Measurements from ENCODE around the gene VPS16. TPM values are rescaled to one million over a fixed set of nuclear protein-coding genes. Genes with fewer than 3 reads are reported as not detected.

VPS16 gene
- total and polyA plus RNA-seq, 12 donors, result 24.8 to 115 (median 34.8) TPM

DNA sequence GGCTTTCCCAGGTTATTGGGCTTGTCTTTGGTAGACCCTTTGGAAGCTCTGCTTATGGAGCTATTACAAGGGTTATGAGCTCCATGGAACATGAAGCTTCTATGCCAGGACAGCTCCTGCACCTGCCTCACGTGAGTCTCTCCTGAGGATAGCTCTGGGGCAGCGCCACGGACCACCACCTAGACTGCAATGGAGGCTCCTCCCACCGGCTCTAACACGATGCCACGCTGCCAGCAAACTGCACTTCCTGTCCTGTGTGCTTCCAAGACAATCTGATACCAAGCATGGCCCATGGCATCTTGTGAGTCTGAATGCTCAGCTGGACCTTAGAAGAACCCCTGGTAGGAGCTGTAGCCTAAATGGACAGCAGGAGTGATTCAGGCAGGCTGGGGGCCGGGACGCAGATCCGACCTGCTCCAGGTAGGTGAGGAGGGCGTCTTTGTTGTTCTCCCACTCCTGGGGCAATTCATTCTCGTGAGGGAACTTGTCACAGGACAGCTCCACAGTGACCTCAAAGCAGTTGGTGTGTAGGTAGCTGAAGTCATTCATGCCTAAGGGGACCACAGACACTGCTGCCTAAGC is 45.6 kb upstream of the VPS16 start:
- Histone ChIP-seq H3K27me3 (peaks cover 16% of the 10 kb centered on the region), H3K4me1 (replicated peaks in 1 of 2) (no peaks in the 10 kb centered on the region), H3K27ac (no peak overlapping the region), H3K9me3 (replicated peaks in 1 of 3) (no peaks in the 10 kb centered on the region), H3K4me3 (no peak overlapping the region), H3K36me3 (replicated peaks in 1 of 2) (no peaks in the 10 kb centered on the region)
- 65 to 87% (median 82%) methylated on average over 2 to 11 of the region's 11 CpGs for WGBS, 4 donors
- intact Hi-C loops (cut with DNase I), result no loop called here
- TF ChIP-seq, protein P1, sequence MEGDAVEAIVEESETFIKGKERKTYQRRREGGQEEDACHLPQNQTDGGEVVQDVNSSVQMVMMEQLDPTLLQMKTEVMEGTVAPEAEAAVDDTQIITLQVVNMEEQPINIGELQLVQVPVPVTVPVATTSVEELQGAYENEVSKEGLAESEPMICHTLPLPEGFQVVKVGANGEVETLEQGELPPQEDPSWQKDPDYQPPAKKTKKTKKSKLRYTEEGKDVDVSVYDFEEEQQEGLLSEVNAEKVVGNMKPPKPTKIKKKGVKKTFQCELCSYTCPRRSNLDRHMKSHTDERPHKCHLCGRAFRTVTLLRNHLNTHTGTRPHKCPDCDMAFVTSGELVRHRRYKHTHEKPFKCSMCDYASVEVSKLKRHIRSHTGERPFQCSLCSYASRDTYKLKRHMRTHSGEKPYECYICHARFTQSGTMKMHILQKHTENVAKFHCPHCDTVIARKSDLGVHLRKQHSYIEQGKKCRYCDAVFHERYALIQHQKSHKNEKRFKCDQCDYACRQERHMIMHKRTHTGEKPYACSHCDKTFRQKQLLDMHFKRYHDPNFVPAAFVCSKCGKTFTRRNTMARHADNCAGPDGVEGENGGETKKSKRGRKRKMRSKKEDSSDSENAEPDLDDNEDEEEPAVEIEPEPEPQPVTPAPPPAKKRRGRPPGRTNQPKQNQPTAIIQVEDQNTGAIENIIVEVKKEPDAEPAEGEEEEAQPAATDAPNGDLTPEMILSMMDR (IDR thresholded peaks at IDR 0.05), result no peak
- no peak for TF ChIP-seq POLR2A (IDR thresholded peaks at IDR 0.05)
- DNase-seq, result no peak

DNA sequence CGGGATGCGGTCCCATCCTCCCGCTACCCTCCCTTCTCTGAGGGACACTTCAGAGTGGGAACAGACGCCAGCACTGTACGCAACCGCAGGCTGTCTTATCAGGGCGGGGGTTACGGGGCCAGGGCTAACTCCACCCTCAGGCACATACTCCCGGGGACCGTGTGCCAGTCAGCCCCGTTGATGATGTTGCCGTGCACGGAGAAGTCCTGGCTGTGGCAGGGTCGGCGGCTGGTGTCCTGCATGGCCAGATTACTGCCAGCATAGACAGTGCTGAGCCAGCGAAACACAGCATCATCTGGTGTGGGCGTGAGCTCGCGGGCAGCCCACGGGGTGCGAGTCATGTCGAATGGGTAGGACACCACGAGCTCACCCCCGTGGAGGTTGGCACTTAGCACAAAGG is 45.1 kb upstream of the VPS16 start:
- intact Hi-C loops (cut with DNase I), result no loop called here
- Histone ChIP-seq H3K27ac (no peak overlapping the region), H3K36me3 (replicated peaks in 1 of 2) (no peaks in the 10 kb centered on the region), H3K27me3 (peaks cover 21% of the 10 kb centered on the region), H3K4me3 (no peak overlapping the region), H3K4me1 (replicated peaks in 1 of 2) (no peaks in the 10 kb centered on the region), H3K9me3 (replicated peaks in 1 of 3) (no peaks in the 10 kb centered on the region)
- WGBS, 4 donors, result 67 to 85% (median 79%) methylated on average over 18 to 24 of the region's 24 CpGs
- TF ChIP-seq, protein P1 (IDR thresholded peaks at IDR 0.05), result no peak
- TF ChIP-seq POLR2A (IDR thresholded peaks at IDR 0.05), result no peak
- DNase-seq, result no peak

GRCh38 chr20:2796011-2796660 is 44.4 kb upstream of the VPS16 start:
- 83 to 94% (median 90%) methylated on average over 16 to 20 of the region's 20 CpGs for WGBS, 4 donors
- Histone ChIP-seq H3K9me3 (replicated peaks in 1 of 3) (no peaks in the 10 kb centered on the region), H3K27ac (no peak overlapping the region), H3K27me3 (peaks cover 28% of the 10 kb centered on the region), H3K4me3 (no peak overlapping the region), H3K36me3 (replicated peaks in 1 of 2) (no peaks in the 10 kb centered on the region), H3K4me1 (replicated peaks in 1 of 2) (peaks cover 0 to 1% of the 10 kb centered on the region in 2 donors)
- no peak for TF ChIP-seq POLR2A (IDR thresholded peaks at IDR 0.05)
- TF ChIP-seq, protein P1 (IDR thresholded peaks at IDR 0.05), result no peak
- intact Hi-C loops (cut with DNase I), result no loop called here
- DNase-seq, result no peak

DNA sequence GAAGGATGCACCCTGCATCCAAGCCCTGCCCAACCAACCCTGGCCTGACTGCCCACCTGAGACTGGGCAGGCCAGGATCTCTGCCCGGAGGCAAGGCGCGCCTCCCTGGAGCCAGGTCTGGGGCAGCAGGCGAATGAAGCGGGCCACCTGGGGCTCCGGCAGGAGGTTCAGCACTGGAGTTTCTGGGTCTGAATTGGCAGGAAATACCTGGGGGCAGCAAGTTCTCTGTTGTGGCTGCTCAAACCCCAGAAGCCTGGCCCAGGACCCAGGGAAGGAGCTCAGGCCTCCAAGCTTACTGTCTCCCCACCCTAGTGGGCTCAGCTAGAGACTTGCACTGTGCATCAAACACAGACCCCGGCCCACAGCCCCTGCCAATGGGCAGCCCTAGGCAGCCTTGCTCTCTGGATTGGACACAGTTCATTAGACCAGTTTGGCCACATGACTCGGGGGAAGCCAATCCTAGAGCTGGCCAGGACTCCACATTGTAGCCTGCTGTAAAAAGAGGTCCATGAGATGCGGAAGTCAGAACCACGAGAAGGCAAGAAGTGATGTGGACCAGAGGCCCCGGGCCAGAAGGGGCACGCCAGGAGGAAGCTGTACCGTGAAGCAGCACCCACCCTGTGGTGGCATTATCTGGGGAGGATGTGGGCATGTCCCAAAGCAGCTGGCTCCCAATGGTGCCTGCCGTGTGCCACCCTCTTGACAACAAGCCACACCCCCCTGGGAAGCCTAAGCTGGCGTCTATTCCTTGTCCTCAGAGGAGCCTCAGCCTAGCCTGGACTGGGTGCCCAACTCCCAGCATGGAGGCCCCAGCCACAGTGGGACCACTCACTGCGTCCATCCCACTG is 43.2 kb upstream of the VPS16 start:
- Histone ChIP-seq H3K27ac (no peak overlapping the region), H3K36me3 (replicated peaks in 1 of 2) (no peaks in the 10 kb centered on the region), H3K4me3 (no peak overlapping the region), H3K9me3 (replicated peaks in 1 of 3) (no peaks in the 10 kb centered on the region), H3K27me3 (peaks cover 40% of the 10 kb centered on the region), H3K4me1 (replicated peaks in 1 of 2) (peaks cover 0 to 5% of the 10 kb centered on the region in 2 donors)
- WGBS, 4 donors, result 76 to 81% (median 81%) methylated on average over 10 to 16 of the region's 16 CpGs
- TF ChIP-seq POLR2A (IDR thresholded peaks at IDR 0.05), result no peak
- TF ChIP-seq, protein P1 (IDR thresholded peaks at IDR 0.05), result no peak
- intact Hi-C loops (cut with DNase I), result no loop called here
- no peak for DNase-seq
